HG03064 (cell line): Measurements from ENCODE around the gene TELO2.

Experiments
- ATAC-seq: cut with Tn5 transposase; IDR thresholded peaks from one replicate; pipeline ENCODE4 v1.9.1; 2021; ENCODE audit warnings: low read depth; ENCODE audit not compliant: unreplicated experiment

Gene TELO2

DNA sequence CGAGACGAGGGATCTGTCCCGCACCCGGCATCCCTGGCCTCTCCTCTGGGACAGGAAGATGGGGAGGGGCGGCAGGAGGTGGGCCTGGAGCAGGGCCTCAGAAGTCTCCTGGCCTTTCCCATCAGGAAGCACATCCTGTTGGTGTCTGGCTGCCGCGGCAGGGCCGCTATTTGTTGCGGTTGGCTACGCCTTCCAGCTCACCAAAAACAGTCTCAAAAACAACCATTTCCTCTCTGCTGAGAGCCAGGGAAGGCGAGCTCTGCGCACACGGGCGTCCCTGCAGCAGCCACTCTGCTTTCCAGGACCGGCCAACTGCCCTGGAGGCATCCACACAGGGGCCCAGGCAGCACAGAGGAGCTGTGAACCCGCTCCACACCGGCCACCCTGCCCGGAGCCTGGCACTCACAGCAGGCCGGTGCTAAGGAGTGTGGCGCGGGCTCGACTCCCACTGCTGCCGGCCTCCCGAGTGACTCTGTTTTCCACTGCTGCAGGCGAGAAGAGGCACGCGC lies 40.3 kb downstream of the TELO2 start, which contains the start of gene TMEM204:
Gene TMEM204 (plus strand): TSS at position 224 of the 509 bp plus-strand sequence. CDS start 610 bp downstream, outside the sequence.
- ATAC-seq, result no peak

DNA sequence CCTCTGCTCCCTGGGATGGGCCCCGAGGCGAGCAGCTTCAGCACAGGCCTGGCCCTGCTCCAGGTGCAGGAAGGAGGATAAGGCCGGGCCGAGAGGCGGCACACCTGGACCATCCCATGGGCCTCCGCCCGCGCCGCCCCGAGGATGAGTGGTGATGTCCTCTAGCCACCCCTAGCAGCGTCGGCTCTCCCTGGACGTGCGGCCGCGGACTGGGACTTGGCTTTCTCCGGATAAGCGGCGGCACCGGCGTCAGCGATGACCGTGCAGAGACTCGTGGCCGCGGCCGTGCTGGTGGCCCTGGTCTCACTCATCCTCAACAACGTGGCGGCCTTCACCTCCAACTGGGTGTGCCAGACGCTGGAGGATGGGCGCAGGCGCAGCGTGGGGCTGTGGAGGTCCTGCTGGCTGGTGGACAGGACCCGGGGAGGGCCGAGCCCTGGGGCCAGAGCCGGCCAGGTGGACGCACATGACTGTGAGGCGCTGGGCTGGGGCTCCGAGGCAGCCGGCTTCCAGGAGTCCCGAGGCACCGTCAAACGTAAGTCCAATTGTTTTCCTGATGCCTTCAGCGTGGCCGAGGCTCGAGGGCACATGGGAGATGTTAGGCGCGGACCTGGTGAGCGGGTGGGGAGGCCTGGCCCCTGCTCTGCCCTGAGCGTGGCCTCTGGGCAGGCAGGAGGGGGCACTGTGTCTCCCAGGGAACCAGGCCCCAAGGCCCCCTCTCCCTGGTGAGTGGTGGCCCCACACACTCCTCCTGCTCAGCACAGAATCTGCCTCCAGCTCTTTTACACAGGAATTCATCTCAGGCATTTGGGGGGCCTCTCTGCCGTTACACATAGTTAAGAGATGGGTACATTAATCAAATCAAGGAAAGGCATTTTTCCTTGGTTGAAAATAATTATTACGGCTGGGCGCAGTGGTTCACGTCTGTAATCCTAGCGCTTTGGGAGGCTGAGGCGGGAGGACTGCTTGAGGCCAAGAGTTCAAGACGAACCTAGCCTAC lies 41.2 kb downstream of the TELO2 start:
- no peak for ATAC-seq

GRCh38 chr16:1535391-1536291 lies 42.5 kb downstream of the TELO2 start:
- no peak for ATAC-seq

GRCh38 chr16:1536601-1537000 lies 43.4 kb downstream of the TELO2 start:
- no peak for ATAC-seq

DNA sequence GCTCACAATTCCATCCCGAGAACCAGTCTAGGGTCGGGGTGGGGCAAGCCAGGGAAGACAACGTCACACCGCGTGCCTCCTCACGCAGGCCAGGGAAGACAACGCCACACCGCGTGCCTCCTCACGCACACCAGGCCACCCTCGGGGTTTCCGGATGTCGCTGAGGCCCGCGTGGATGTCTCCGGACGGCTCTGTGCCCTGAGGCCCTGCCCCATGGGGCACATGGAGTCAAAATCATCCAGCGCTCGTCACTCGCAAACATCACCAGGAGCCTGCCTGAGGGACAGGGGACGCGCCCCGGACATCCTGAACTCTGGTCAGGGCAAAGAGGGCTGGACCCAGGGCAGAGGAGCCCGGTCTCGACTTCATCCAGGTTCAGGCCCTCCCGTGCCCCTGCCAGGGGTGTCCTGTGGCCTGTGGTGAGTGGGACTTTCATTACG lies 44.0 kb downstream of the TELO2 start:
- no peak for ATAC-seq

- no peak for ATAC-seq
Measured at GRCh38 chr16:1537763-1538289, 44.7 kb downstream of the TELO2 start.

DNA sequence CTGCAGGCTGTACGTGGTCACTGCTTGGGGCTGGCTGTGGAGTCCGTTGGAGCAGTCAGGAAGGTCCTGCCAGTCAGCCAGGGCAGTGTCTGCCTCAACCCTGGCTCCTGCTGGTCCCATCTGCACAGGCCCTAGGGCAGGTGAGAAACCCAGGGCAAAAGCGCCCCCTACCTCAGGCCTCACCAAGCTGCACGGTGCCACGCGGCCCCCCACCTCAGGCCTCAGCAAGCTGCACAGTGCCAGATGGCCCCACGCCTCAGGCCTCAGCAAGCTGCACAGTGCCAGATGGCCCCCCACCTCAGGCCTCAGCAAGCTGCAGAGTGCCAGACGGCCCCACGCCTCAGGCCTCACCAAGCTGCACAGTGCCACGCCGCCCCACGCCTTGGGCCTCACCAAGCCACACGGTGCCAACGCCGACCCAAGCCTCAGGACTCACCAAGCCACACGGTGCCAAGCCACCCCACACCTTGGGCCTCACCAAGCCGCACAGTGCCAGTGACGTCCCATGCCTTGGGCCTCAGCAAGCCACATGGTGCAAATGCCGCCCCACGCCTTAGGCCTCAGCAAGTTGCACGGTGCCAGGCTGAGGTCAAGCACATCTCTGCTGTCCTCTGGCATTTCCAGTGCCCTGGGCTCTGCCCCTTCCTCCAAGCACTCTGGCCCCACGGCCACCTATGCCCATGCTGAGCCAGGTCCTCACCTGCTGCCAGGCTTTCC lies 45.8 kb downstream of the TELO2 start:
- ATAC-seq, result no peak

DNA sequence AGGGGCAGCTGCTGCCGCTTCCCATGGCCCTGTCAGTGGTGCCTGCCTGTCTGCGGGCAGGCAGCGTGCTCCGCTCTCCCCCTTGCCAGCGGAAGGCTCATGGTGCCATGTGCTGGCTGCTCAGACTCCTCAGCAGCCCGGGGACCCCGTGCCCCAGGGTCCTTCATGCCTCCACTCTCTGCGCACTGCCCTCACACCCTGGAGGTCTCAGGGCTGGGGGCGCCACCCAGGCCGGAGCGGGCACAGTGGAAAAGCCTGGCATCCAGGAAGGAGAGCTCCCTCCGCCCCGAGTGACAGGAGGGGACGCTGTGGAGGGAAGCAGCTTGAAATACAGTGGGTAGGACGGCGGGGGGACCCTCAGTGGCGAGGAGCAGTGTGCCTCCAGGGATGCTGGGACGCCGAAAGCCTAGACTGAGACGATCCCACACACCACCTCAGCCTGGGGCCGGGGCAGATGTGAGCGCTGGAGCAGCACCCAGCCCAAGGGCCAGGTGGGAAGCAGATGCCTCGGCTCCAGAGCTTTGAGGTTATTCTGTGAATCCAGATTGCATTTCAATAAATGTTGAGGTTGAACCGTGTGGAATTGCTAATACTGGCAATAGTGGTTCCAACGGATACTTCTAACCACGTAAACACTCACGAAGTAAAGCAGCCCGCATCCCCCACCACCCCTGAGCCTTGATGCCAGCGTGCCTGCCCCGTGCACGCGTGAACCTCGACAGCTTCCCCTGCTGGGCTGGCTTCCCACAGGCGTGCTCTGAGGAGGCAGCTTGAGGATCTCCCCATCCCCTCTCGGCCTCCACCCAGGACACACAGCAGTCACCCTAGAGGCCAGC lies 46.8 kb downstream of the TELO2 start:
- ATAC-seq, result no peak

DNA sequence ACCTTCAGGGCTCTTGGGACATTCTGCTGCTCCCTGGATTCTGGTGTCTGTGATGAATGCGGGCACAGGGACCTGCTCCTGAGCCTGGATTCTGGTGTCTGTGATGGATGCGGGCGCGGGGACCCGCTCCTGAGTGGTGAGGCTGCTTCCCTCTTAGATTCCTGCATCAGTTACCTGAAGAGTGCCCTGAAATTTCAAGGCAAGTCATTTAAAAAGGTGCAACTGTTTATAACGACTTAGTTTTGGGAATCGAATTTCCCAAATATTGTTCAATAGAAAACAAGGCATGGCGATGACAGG lies 47.3 kb downstream of the TELO2 start:
- ATAC-seq, result no peak

DNA sequence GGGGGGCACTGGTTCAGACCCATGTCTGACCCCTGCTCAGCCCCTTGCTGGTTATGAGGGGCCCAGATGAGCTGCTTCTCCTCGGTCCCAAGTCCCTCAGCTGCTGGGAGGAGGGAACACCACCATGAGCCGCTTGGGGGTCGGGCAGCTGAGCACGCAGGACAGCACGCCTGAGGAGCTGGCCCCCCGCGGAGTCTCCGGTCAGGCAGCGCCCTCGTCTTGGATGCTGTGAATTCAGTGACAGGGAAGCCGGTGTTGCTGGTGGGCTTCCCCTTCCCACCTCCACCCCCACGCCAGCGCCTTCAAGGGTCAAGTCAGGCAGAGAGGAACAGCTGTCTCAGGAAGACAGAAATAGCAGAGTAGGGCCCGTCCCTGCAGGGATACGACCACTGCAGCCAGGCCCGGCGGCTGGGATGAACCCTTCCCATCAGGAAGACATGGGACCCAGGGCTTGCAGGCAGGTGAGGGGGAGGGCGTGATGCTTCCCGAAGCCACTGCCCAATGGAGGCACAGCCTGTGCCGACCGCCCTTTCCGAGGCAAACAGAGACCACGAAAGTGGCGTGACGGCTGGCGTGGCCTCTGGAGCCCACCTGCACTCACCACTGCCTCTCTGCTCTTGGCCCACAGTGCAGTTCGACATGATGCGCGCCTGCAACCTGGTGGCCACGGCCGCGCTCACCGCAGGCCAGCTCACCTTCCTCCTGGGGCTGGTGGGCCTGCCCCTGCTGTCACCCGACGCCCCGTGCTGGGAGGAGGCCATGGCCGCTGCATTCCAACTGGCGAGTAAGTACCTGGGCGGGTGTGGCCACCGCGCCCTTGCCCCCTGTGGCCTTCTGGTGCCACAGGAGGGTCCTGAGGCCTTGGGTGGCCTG lies 48.4 kb downstream of the TELO2 start:
- ATAC-seq, result no peak

- ATAC-seq, result no peak
Measured at GRCh38 chr16:1542166-1542500, 49.0 kb downstream of the TELO2 start.

- ATAC-seq, result no peak
Measured at GRCh38 chr16:1542533-1542932, 49.4 kb downstream of the TELO2 start.

DNA sequence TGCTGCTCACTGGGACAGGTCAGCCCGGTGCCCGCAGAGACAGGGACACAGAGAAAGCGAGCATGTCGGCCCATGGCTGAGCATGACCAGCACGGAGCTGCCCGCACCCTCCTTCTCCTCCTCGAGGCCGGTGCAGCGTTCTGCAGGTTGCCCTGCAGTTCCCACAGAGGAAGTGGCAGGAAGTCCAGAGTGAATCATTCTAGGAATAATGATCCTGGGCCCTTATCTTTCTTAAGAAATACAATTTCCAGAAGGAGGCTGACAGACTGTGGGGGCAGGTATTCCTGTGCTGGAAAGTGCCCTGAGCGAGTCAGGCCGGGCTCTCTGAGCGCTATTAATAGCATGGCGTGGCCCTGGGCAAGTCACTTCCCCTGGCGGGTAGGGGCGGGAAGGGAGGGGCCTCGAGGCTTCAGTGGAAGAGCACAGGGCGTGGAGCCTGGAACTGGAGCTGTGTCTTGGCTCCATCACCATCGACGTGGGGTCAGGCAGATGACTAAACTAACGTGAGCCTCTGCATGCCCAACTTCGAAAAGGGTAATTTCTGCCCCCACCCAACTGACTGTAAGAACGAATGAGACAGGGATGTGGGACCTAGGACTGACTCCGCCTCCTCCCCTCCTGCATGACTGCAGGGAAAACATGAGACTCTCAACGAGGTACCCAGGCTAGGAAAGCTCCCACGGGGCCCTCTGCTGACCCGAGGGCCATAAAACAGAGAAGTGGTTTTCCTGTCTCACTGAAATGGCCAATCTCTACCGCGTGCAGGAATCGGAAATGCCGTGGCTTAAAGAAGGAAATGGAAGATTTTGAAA lies 50.1 kb downstream of the TELO2 start:
- ATAC-seq, result no peak

- no peak for ATAC-seq
Measured at GRCh38 chr16:1545044-1546040, 52.2 kb downstream of the TELO2 start.

GRCh38 chr16:1546430-1546829 lies 53.3 kb downstream of the TELO2 start:
- ATAC-seq, result no peak

DNA sequence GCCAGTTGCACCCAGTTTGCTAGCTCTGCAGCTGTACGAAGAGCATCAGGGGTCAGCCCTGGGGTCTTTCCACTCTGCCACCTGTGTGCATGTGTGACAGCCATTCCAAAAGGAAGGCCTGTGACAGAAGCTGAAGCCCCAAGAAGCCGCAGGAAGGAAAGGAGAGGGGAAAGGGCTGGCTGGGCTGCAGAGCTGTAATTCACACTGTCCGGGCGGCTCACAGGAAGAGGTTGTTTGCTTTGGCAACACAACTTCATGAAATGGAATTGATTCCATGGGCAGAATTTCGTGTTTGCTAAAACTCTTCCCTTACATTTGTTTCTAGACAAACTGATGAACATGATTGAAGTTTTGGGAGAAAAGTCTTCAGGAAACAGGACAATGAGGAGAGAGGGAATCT lies 55.1 kb downstream of the TELO2 start:
- ATAC-seq, result no peak
